Astrocyte of the cerebellum (primary cell): Measurements from ENCODE around the gene FAM180B.

Source experiments
- DNase-seq: peaks from one replicate; pipeline ENCODE4 v3.0.0-alpha.2; 2011; ENCODE audit warnings: low read depth
- H3K4me3 ChIP-seq: 2 replicates; pipeline ENCODE4 v1.5.1; 2011; ENCODE audit warnings: mild to moderate bottlenecking, low read depth, low read length, moderate library complexity
- in situ Hi-C: cut with HindIII; loops from 2 replicates; pipeline ENCODE4 v1.10.0; 2017; ENCODE audit warnings: low sequenced_read_pairs
- TF ChIP-seq, protein P1 (sequence below): IDR thresholded peaks from 2 replicates; pipeline ENCODE4 v1.5.1; 2012; ENCODE audit warnings: low read length, low read depth, moderate library complexity, mild to moderate bottlenecking; ENCODE audit errors: missing control alignments

The FAM180B gene

DNA sequence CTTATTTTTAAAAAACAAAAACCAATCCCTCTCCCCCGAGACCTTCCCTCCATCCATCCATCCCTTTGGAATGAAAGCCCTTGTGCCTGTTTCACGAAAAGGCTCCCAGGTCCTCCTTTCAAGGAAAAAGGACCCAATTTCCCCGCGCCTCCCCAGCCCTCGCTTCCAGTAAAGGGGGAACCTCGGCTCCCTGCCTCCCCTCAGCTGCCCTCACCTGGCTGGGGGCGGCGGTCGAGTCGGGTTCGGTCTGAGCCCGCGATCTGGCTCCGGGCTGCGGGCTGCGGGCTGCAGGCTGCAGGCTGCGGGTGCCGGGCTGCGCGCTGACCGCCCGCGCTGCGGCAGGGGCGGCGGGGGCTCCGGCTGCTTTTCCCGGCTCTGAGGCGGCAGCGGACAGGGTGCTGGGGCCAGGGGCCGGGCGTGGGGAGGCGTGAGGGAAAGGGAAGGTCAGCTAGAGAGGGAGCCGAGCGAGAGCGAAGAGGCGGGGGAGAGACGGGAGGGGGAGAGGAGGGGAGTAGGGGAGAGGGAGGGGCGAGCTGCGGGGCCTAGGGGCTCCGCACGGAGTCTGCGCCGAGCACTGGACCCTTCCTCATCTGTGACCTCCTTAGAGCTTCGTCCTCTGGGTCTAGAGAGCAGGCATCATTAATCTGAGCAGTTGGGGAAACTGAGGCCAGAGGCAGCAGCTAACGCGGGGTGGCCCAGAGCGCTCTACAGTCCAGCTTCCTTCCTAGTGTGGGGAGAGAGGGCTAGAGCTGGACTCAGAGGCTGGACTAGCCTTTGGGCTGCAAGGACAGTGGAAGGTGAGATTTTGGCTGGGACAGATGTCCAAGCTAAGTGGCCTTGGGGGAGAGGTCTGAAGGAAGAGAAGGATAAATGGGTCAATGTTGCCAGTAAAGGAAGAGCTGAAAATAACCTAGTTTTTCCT, 7.7 kb downstream of the FAM180B start, which contains the start of gene C1QTNF4:
C1QTNF4 (minus strand) TSS at position 478 of the 922 bp plus-strand sequence. CDS start 3,601 bp downstream, outside the sequence.
- TF ChIP-seq, protein P1, sequence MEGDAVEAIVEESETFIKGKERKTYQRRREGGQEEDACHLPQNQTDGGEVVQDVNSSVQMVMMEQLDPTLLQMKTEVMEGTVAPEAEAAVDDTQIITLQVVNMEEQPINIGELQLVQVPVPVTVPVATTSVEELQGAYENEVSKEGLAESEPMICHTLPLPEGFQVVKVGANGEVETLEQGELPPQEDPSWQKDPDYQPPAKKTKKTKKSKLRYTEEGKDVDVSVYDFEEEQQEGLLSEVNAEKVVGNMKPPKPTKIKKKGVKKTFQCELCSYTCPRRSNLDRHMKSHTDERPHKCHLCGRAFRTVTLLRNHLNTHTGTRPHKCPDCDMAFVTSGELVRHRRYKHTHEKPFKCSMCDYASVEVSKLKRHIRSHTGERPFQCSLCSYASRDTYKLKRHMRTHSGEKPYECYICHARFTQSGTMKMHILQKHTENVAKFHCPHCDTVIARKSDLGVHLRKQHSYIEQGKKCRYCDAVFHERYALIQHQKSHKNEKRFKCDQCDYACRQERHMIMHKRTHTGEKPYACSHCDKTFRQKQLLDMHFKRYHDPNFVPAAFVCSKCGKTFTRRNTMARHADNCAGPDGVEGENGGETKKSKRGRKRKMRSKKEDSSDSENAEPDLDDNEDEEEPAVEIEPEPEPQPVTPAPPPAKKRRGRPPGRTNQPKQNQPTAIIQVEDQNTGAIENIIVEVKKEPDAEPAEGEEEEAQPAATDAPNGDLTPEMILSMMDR, result no peak
- no peak for DNase-seq
- peak within 1 kb of the TSS; percentile 37 for H3K4me3 ChIP-seq
- in situ Hi-C loops, result no loop called here

DNA sequence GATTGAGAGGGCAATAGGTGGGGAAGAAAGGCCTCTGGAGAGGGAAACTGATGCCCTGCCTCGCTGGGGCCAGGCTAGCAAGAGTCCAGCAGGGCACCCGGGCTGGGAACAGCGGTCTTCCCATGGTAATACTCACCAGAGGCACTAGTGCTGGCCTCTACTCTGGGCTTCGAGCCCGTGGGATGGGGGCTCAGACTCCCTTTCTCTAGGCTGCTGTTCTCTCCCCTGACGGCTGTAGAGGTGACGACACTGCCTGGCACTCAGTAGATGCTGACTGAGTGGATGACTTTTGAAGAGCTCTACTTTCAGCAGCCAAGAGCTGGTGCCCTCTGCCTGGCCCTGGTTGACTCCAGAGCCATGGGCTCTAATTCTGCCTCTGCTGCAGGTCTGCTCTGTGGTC, 8.6 kb downstream of the FAM180B start:
- no peak for DNase-seq
- in situ Hi-C loops, result no loop called here
- TF ChIP-seq, protein P1, result no peak
- H3K4me3 ChIP-seq, result no peak overlapping the region

DNA sequence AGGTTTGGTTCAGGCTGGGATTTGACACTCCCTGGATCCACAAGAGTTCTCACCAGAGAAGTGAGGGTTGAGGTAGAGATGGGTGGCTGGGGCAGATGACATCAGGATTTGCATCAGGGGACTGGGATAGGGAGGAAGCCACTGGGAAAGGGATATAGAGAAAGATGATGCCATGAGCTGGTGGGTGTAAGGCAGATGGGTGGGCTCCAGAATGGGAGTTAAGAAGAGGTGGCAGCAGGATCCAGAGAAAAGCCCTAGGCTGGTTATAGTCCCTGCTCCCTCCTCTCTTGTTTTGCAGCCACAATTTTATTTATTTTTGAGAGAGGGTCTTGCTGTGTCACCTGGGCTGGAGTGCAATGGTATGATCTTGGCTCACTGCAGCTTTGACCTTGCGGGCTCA, 9.5 kb downstream of the FAM180B start:
- in situ Hi-C loops, result no loop called here
- no peak overlapping the region for H3K4me3 ChIP-seq
- DNase-seq, result no peak
- TF ChIP-seq, protein P1, result no peak

DNA sequence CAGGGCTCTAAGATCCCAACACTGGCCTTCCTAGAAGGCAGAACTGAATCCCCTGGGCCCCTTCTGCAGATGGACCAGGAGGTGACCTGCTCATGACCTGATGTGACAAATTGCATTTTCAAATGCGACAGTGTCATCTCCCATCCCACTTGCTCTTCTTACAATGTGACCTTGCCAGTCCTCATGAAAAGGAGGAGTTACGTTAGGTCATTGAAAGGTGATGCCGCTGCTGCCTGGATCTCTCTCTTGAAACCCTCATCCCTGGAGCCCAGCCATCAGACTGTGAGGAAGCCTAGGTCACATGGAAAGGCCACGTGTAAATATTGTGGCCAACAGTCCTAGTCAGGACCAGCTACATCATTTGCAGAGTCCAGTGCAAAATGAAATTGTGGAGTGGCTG, 13.4 kb downstream of the FAM180B start:
- no peak for DNase-seq
- H3K4me3 ChIP-seq, result no peak overlapping the region
- in situ Hi-C loops, result no loop called here
- TF ChIP-seq, protein P1, result no peak

DNA sequence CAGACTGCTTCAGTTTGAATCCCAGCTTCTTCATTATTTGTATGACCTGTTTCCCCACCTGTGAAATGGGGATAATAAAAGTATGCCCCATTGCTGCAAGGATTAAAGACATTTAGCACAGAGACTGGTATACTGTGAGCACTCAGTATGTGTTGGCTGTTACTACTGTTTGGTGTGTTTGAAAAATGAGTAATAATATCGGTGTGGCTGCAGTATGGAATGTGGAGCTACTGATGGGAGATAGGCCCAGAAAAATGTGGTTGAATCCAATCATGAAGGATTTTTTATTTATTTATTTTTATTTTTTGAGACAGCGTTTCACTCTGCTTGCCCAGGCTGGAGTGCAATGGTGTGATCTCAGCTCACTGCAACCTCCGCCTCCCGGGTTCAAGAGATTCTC, 16.8 kb downstream of the FAM180B start:
- no peak overlapping the region for H3K4me3 ChIP-seq
- TF ChIP-seq, protein P1, result no peak
- no peak for DNase-seq
- in situ Hi-C loops, result no loop called here

DNA sequence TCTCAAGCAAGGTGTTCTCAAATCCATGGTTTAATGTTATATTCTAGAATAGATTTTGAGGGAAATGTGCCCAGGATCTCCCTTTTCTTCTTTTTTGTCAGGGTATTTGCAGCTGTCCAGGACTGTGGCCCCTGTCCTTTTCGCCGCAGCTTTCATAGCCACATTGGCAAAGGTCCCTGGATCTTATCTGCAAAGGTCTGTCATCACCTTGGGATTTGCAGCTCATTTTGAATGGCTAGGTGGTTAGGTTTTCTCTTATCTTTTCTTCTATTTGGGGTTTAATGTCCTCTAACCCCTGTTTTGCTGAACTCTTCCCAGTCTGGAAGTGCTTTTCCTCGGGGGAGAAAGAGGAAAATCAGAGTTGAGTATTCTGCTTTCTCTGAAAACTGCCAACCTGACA, 19.4 kb downstream of the FAM180B start:
- in situ Hi-C loops, result no loop called here
- no peak for DNase-seq
- H3K4me3 ChIP-seq, result no peak overlapping the region
- TF ChIP-seq, protein P1, result no peak
